SK-N-MC (cell line): Measurements from ENCODE around the gene LRRC61.

Experiments used
- EZH2 ChIP-seq: fragments of 200-600 bp; sonication (generic); IDR thresholded peaks from one replicate; pipeline ENCODE4 v1.6.1; 2017; ENCODE audit warnings: antibody characterized with exemption
- POLR2AphosphoS5 ChIP-seq: IDR thresholded peaks from 2 replicates; pipeline ENCODE4 v1.6.1; 2012; ENCODE audit warnings: mild to moderate bottlenecking, low read depth, low read length, borderline replicate concordance

- TF ChIP-seq POLR2AphosphoS5 (no peak), EZH2 (no peak)
These were observed 882 bp upstream of the LRRC61 start for GRCh38 chr7:150322114-150322832.
